Measurements from ENCODE around the gene HSCB.

GRCh38 chr22:28759861-28760560, 18.2 kb downstream of the HSCB start:
- TF ChIP-seq CTCF (IDR thresholded peaks at IDR 0.05) = no peak
- no peak for TF ChIP-seq POLR2A (IDR thresholded peaks at IDR 0.05)

All from adrenal gland (tissue), 5 donors.